Measurements from ENCODE around the gene DOCK4. TPM values are rescaled to one million over a fixed set of nuclear protein-coding genes. Genes with fewer than 3 reads are reported as not detected.

Gene DOCK4
- total RNA-seq, 1 experiment from 2014 or later = 4.9 TPM

GRCh38 chr7:111886233-111886632 is 320.0 kb downstream of the DOCK4 start:
- Histone ChIP-seq H2BK120ac (ENCODE audit: low read depth, low read length, poor library complexity, severe bottlenecking) (no peak overlapping the region), H2BK12ac (ENCODE audit: insufficient read length, low read depth, low read length) (no peak overlapping the region), H2AFZ (ENCODE audit: low read length) (no peak overlapping the region), H3K27me3 (ENCODE audit: insufficient read depth, low read length) (peaks cover 2% of the 10 kb centered on the region; the same call in 1 of the 2 replicates), H3K14ac (ENCODE audit: insufficient read depth, low read length) (no peak overlapping the region), H3K27ac (ENCODE audit: insufficient read length, low read depth, low read length) (no peak overlapping the region), H3K23me2 (ENCODE audit: insufficient read length, low read depth, low read length, poor library complexity, severe bottlenecking) (no peaks in the 10 kb centered on the region), H2BK5ac (ENCODE audit: insufficient read length, low read length) (no peak overlapping the region), H2AK5ac (ENCODE audit: insufficient read length, low read length) (no peak overlapping the region), H3K79me1 (ENCODE audit: insufficient read depth, low read depth, low read length, poor library complexity, severe bottlenecking) (no peaks in the 10 kb centered on the region), H3K23ac (ENCODE audit: insufficient read length, low read depth, low read length) (no peak overlapping the region), H3K4me1 (ENCODE audit: insufficient read depth, low read length) (no peaks in the 10 kb centered on the region), H3K79me2 (ENCODE audit: insufficient read depth, low read length) (no peaks in the 10 kb centered on the region), H3K56ac (ENCODE audit: insufficient read length, low read depth, low read length) (no peak overlapping the region), H3T11ph (ENCODE audit: low read length) (no peak overlapping the region), H4K8ac (replicated peaks; ENCODE audit: insufficient read length, low read depth, low read length) (no peak overlapping the region), H2BK15ac (ENCODE audit: low read depth, low read length) (no peak overlapping the region), H2BK20ac (ENCODE audit: low read depth, low read length, poor library complexity, severe bottlenecking) (no peak overlapping the region), H4K91ac (ENCODE audit: insufficient read length, low read depth, low read length) (no peak overlapping the region), H3K4me2 (ENCODE audit: insufficient read depth, insufficient read length, low read length) (no peak overlapping the region), H3K9ac (ENCODE audit: extremely low read depth, insufficient read length, low read length) (no peak overlapping the region), H3K18ac (ENCODE audit: insufficient read length, low read depth, low read length) (no peak overlapping the region), H3K9me3 (ENCODE audit: control insufficient read depth, low read depth, low read length) (no peaks in the 10 kb centered on the region), H4K5ac (ENCODE audit: insufficient read length, low read depth, low read length) (no peak overlapping the region), H4K20me1 (ENCODE audit: control insufficient read depth, insufficient read depth, insufficient read length) (no peaks in the 10 kb centered on the region), H3K4ac (ENCODE audit: low read depth, low read length) (no peak overlapping the region)
- Mint-ChIP-seq H3K27ac (no peak overlapping the region), H3K4me1 (no peaks in the 10 kb centered on the region), H3K36me3 (ENCODE audit: insufficient read depth in 1 of 3, low read depth in 3 of 3) (peaks cover 0 to 6% (median 6%) of the 10 kb centered on the region in 3 experiments; a peak in 5 of 7 replicates), H3K9me3 (peaks cover 5 to 6% of the 10 kb centered on the region in 2 experiments; a peak in 3 of 5 replicates), H3K4me3 (no peak overlapping the region), H3K27me3 (ENCODE audit: low read depth) (no peaks in the 10 kb centered on the region)
- no CpG with 5 or more reads among the region's 2 CpGs for WGBS (ENCODE audit: extremely low coverage, insufficient read length, low lambda C conversion rate)
- DNase-seq = no peak
- TF ChIP-seq CTCF (conservative IDR thresholded peaks at IDR 0.05) = no peak
